Neural cell (in vitro differentiated cells): ENCODE measurements around the gene MAPK8.

Experiments
- EP300 ChIP-seq: fragments of 450-650 bp; conservative IDR thresholded peaks from 2 replicates; pipeline ENCODE4 v1.6.1; 2014; ENCODE audit warnings: antibody characterized with exemption, mild to moderate bottlenecking, moderate library complexity; ENCODE audit not compliant: poor library complexity, severe bottlenecking
- EZH2 ChIP-seq: fragments of 200-600, 300-800 bp; shearing (Covaris generic), sonication (generic); IDR thresholded peaks from 2 replicates; pipeline ENCODE4 v1.6.1; 2014; ENCODE audit warnings: antibody characterized with exemption, low read length, borderline replicate concordance, mild to moderate bottlenecking; ENCODE audit not compliant: insufficient read depth, poor library complexity, severe bottlenecking
- MXI1 ChIP-seq: fragments of 450-650 bp; conservative IDR thresholded peaks from 2 replicates; pipeline ENCODE4 v1.6.1; 2014; ENCODE audit warnings: antibody characterized with exemption, mild to moderate bottlenecking; ENCODE audit not compliant: poor library complexity, severe bottlenecking
- POLR2AphosphoS5 ChIP-seq: IDR thresholded peaks from 2 replicates; pipeline ENCODE4 v1.6.1; 2012
- RAD21 ChIP-seq: fragments of 450-650 bp; conservative IDR thresholded peaks from 2 replicates; pipeline ENCODE4 v1.6.1; 2014; ENCODE audit warnings: antibody characterized with exemption, mild to moderate bottlenecking, moderate library complexity
- REST ChIP-seq: IDR thresholded peaks from 2 replicates; pipeline ENCODE4 v1.6.1; 2012; ENCODE audit warnings: borderline replicate concordance
- TF ChIP-seq, protein P1 (sequence below): fragments of 450-650 bp; IDR thresholded peaks from 2 replicates; pipeline ENCODE4 v1.5.1; 2014; ENCODE audit warnings: antibody characterized with exemption, mild to moderate bottlenecking, moderate library complexity; ENCODE audit not compliant: poor library complexity, severe bottlenecking

- TF ChIP-seq, protein P1, sequence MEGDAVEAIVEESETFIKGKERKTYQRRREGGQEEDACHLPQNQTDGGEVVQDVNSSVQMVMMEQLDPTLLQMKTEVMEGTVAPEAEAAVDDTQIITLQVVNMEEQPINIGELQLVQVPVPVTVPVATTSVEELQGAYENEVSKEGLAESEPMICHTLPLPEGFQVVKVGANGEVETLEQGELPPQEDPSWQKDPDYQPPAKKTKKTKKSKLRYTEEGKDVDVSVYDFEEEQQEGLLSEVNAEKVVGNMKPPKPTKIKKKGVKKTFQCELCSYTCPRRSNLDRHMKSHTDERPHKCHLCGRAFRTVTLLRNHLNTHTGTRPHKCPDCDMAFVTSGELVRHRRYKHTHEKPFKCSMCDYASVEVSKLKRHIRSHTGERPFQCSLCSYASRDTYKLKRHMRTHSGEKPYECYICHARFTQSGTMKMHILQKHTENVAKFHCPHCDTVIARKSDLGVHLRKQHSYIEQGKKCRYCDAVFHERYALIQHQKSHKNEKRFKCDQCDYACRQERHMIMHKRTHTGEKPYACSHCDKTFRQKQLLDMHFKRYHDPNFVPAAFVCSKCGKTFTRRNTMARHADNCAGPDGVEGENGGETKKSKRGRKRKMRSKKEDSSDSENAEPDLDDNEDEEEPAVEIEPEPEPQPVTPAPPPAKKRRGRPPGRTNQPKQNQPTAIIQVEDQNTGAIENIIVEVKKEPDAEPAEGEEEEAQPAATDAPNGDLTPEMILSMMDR: no peak
- TF ChIP-seq POLR2AphosphoS5 (no peak), RAD21 (no peak), MXI1 (no peak), REST (no peak), EZH2 (no peak), EP300 (no peak)
These were observed 1.2 kb downstream of the MAPK8 start for GRCh38 chr10:48307711-48308018.
